Prostate gland (tissue), 2 donors: ENCODE results near the gene C1QTNF1. TPM values are rescaled to one million over a fixed set of nuclear protein-coding genes. Genes with fewer than 3 reads are reported as not detected.

ENCODE experiments used
- DNase-seq: peaks from one replicate; pipeline ENCODE4 v3.0.0-alpha.2; 2019; ENCODE audit warnings: low spot score
- H3K27ac ChIP-seq, 2 donors: fragments of 200-600 bp; sonication (generic); 2 replicates each; pipeline ENCODE4 v1.5.1; 2017 to 2019
- H3K27me3 ChIP-seq: fragments of 200-600 bp; sonication (generic); replicated peaks from 2 replicates; pipeline ENCODE4 v1.5.1; 2019; ENCODE audit not compliant: insufficient read depth
- H3K36me3 ChIP-seq, 2 donors: fragments of 200-600 bp; sonication (generic); 1 replicate in 1 of 2; 2 replicates in 1 of 2; pipeline versions ENCODE4 v1.5.1 to v1.8.1; 2017 to 2019
- H3K4me1 ChIP-seq: fragments of 200-600 bp; sonication (generic); replicated peaks from 2 replicates; pipeline ENCODE4 v1.5.1; 2019
- H3K4me3 ChIP-seq, 2 donors: fragments of 200-600 bp; sonication (generic); 2 replicates each; pipeline ENCODE4 v1.5.1; 2017 to 2019
- H3K9me3 ChIP-seq: fragments of 200-600 bp; sonication (generic); 2 replicates; pipeline ENCODE4 v1.5.1; 2017
- CTCF ChIP-seq, 4 experiments: fragments of 200-600 bp in 2 of 4; fragments of 450-650 bp in 2 of 4; sonication (generic) in 2 of 4; IDR thresholded peaks; 1 replicate in 3 of 4; 2 replicates in 1 of 4; pipeline ENCODE4 v1.5.1; 2016 to 2019; ENCODE audit warnings: antibody characterized with exemption in 4 of 4, mild to moderate bottlenecking in 2 of 4, moderate library complexity in 2 of 4
- POLR2A ChIP-seq: fragments of 450-650 bp; IDR thresholded peaks from one replicate; pipeline ENCODE4 v1.6.1; 2016; ENCODE audit warnings: antibody characterized with exemption, mild to moderate bottlenecking
- POLR2AphosphoS5 ChIP-seq: sonication (generic); formaldehyde crosslinking; IDR thresholded peaks from one replicate; pipeline ENCODE4 v1.6.1; 2017; ENCODE audit warnings: antibody characterized with exemption
- WGBS: methylation state at CpG from one replicate; pipeline ENCODE4 v1.1.5; 2018; 5-methylcytosine and 5-hydroxymethylcytosine counted together
- intact Hi-C: fragments of 100-400 bp; cut with DNase I; formaldehyde crosslinking; loops from one replicate; pipeline ENCODE4 v1.14.2; 2022
- total RNA-seq, 2 donors: library from RNA; depleted of rRNA; stranded (reverse); fragments of >200 nt; gene quantifications; one replicate each; pipeline ENCODE4 v1.1.0, GENCODE V29; 2016

C1QTNF1 gene
- total RNA-seq, 2 donors from 2014 or later: 16.3 to 57.9 TPM

- DNase-seq: no peak
- Histone ChIP-seq H3K36me3 (peaks cover 0 to 7% of the 10 kb centered on the region in 2 donors), H3K9me3 (no peaks in the 10 kb centered on the region), H3K4me1 (no peaks in the 10 kb centered on the region), H3K27me3 (no peaks in the 10 kb centered on the region), H3K4me3 (no peak overlapping the region), H3K27ac (no peak overlapping the region)
- intact Hi-C loops: loop anchor here (2.0 to 10.0 kb wide), 3 partner anchors 100 to 618 kb away; no protein-coding TSS in a partner anchor
- no peak for TF ChIP-seq POLR2A
- 80% methylated on average over 29 of the region's 33 CpGs for WGBS
Measured at GRCh38 chr17:79086609-79087427, 62.8 kb downstream of the C1QTNF1 start.

GRCh38 chr17:79087428-79088143, 63.6 kb downstream of the C1QTNF1 start:
- Histone ChIP-seq H3K9me3 (no peaks in the 10 kb centered on the region), H3K27ac (no peak overlapping the region), H3K27me3 (no peaks in the 10 kb centered on the region), H3K36me3 (peaks cover 0 to 7% of the 10 kb centered on the region in 2 donors), H3K4me1 (no peaks in the 10 kb centered on the region), H3K4me3 (no peak overlapping the region)
- TF ChIP-seq CTCF (IDR thresholded peaks at IDR 0.05): peak; percentile 87 to 94 (median 93)
- TF ChIP-seq POLR2A: no peak
- WGBS: 66% methylated on average over 5 of the region's 12 CpGs
- DNase-seq: peak; percentile 68
- intact Hi-C loops: loop anchor here (2.0 to 10.0 kb wide), 3 partner anchors 100 to 617 kb away; no protein-coding TSS in a partner anchor

GRCh38 chr17:79088247-79088996, 64.5 kb downstream of the C1QTNF1 start:
- H3K4me3 ChIP-seq: no peak overlapping the region
- intact Hi-C loops: loop anchor here (5.0 to 10.0 kb wide), 2 partner anchors 99 to 616 kb away; no protein-coding TSS in a partner anchor
- no peaks in the 10 kb centered on the region for H3K9me3 ChIP-seq
- WGBS: 94% methylated on average over 26 of the region's 26 CpGs
- H3K36me3 ChIP-seq: peaks cover 0 to 7% of the 10 kb centered on the region in 2 donors
- no peaks in the 10 kb centered on the region for H3K4me1 ChIP-seq
- peaks cover 4% of the 10 kb centered on the region for H3K27me3 ChIP-seq
- no peak for DNase-seq
- no peak overlapping the region for H3K27ac ChIP-seq
- TF ChIP-seq CTCF (IDR thresholded peaks at IDR 0.05) (no peak), POLR2A (no peak), POLR2AphosphoS5 (no peak)

- Histone ChIP-seq H3K4me3 (no peak overlapping the region), H3K36me3 (peaks cover 0 to 7% of the 10 kb centered on the region in 2 donors), H3K27me3 (peaks cover 4% of the 10 kb centered on the region), H3K4me1 (no peaks in the 10 kb centered on the region), H3K27ac (no peak overlapping the region), H3K9me3 (no peaks in the 10 kb centered on the region)
- no peak for DNase-seq
- intact Hi-C loops: loop anchor here (5.0 to 10.0 kb wide), 2 partner anchors 98 to 616 kb away; no protein-coding TSS in a partner anchor
- TF ChIP-seq POLR2A (no peak), CTCF (IDR thresholded peaks at IDR 0.05) (no peak), POLR2AphosphoS5 (no peak)
- 61% methylated on average over 8 of the region's 8 CpGs for WGBS
Measured at GRCh38 chr17:79088997-79089328, 65.0 kb downstream of the C1QTNF1 start.
